Neural progenitor cell (in vitro differentiated cells): ENCODE data around the gene PCDH18.

Experiments used
- EZH2 ChIP-seq: fragments of 200-600 bp; sonication (generic); IDR thresholded peaks from 2 replicates; pipeline ENCODE4 v1.6.1; 2017; ENCODE audit warnings: antibody characterized with exemption, mild to moderate bottlenecking, moderate library complexity
- TF ChIP-seq, protein P1 (sequence below): fragments of 200-600 bp; sonication (generic); IDR thresholded peaks from 2 replicates; pipeline ENCODE4 v1.5.1; 2017; ENCODE audit warnings: antibody characterized with exemption, mild to moderate bottlenecking

DNA sequence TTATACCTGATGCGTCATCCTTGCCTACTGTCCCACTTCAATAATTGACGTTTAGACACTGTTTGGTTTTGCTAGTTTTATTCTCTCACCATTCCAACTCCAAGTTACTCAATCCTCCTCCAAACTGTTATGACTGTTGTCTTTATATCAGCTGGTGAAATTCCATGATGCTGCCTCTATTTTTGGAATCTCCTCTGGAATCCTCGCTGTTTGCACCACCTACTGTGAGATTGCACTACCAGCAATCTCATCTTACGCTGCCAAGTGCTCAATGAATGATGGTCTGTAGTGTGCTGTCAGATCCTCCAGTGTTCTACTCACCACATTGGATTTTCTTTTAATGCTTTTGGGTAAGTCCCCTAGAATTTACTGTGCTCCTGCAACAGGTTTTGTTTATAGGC lies 13.2 kb upstream of the PCDH18 start:
- TF ChIP-seq, protein P1, sequence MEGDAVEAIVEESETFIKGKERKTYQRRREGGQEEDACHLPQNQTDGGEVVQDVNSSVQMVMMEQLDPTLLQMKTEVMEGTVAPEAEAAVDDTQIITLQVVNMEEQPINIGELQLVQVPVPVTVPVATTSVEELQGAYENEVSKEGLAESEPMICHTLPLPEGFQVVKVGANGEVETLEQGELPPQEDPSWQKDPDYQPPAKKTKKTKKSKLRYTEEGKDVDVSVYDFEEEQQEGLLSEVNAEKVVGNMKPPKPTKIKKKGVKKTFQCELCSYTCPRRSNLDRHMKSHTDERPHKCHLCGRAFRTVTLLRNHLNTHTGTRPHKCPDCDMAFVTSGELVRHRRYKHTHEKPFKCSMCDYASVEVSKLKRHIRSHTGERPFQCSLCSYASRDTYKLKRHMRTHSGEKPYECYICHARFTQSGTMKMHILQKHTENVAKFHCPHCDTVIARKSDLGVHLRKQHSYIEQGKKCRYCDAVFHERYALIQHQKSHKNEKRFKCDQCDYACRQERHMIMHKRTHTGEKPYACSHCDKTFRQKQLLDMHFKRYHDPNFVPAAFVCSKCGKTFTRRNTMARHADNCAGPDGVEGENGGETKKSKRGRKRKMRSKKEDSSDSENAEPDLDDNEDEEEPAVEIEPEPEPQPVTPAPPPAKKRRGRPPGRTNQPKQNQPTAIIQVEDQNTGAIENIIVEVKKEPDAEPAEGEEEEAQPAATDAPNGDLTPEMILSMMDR: no peak
- TF ChIP-seq EZH2: no peak
